HUDEP-2 (cell line): ENCODE results near the gene NUAK1.

Experiments
- DNase-seq, 76 experiments: peaks; one replicate each; lab custom pipeline; 2025; ENCODE audit not compliant: unreplicated experiment in 76 of 76; lab: John Stamatoyannopoulos, UW

The NUAK1 gene

GRCh38 chr12:106113824-106114446 lies 24.8 kb downstream of the NUAK1 start:
- DNase-seq = no peak

DNA sequence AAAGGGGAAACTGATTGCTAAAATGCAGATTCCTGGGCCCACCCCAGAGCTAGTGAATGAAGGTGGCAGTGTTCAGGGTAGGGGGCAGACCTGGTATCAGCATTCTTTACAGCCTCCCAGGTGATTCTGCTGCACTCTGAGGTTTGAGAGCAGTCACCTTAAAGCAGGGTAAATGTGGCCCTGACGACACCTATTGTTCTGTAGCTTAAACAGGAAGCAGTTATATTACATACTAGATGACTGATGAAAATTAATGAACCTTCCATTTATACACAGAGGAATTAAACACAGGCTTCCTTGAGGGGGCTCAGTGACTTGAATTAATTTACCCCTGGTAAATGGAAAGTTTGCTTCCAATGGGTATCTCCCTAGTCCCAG lies 25.3 kb downstream of the NUAK1 start:
- no peak for DNase-seq

- DNase-seq = peak in 5 of 76 experiments; percentile 10 to 48 (median 31)
Observed at GRCh38 chr12:106113042-106113441, 25.7 kb downstream of the NUAK1 start.

DNA sequence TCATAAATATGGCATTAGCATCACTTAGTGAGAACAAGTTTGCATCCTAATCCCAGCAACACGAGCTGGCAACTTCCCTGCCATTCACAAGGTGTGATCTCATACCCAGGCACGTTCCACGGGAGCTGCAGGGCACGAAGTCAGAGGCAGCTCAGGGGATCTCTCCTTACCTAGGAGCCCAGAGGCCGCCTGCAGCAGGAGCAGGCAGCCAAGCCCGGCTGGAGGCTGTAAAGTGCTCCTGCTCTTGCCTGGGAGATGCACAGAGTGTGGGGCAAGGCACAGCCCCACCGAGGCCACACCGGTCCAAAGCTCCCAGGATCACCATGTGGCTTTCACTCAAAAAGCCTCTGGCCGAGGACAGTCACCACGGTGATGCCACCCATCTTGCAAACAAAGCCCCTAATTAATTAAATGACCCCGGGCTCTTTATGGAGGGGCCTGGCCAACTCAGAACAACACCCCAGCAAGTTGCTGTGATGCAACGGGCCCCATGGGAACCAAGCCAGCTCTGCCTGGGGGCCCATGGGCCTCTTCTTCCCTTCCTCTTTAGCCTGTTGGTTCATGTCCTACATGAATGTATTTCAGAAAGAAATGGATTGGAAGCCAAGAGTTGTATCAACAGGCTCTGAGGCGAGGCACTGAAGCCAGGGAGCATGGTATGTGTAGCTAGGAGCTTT lies 26.5 kb downstream of the NUAK1 start:
- DNase-seq = no peak

GRCh38 chr12:106110626-106111300 lies 28.0 kb downstream of the NUAK1 start:
- no peak for DNase-seq

GRCh38 chr12:106109168-106109910 lies 29.4 kb downstream of the NUAK1 start:
- DNase-seq = no peak

- no peak for DNase-seq
Observed at GRCh38 chr12:106108185-106108835, 30.4 kb downstream of the NUAK1 start.

DNA sequence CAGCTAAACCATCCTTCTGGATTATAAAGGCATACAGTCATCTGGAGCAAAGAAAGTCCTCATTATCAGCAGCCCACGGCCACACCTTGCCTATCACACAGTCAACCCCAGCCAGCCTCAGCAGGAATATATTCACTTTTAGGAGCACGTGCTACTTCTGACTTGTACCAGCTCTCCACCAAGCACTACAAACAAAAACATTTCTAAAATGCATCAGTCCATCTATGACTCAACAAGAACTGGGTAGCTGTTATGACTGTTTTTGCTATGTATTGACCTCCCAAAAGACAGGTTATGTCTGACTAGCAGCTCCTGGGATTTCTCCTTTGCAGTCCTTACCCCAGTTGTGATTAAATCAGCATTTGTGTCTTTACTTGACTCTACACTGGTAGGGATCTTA lies 31.2 kb downstream of the NUAK1 start:
- no peak for DNase-seq

- no peak for DNase-seq
Observed at GRCh38 chr12:106106892-106107291, 31.9 kb downstream of the NUAK1 start.

- DNase-seq = no peak
Observed at GRCh38 chr12:106106061-106106566, 32.6 kb downstream of the NUAK1 start.

DNA sequence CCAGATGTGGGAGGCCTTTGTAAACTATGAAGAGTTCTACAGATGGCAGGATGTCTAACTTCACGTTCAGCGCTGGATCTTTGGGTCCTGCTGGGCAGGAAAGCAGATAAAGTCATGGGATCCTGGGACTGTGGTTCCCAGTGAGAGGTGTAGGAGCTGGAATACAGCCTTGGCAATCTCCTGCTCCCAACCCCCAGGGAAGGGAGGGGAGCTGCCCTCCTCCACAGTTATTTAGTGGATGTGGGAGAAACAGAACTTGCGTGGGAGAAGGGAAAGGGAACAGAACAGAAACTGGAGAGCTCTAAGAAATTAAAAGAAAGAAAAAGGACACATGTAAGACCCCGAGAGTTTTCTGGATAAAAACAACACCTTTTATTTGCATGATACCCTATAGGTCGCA lies 37.0 kb downstream of the NUAK1 start:
- DNase-seq = no peak

- no peak for DNase-seq
Observed at GRCh38 chr12:106098691-106099200, 40.0 kb downstream of the NUAK1 start.

- no peak for DNase-seq
Observed at GRCh38 chr12:106097011-106097410, 41.7 kb downstream of the NUAK1 start.

DNA sequence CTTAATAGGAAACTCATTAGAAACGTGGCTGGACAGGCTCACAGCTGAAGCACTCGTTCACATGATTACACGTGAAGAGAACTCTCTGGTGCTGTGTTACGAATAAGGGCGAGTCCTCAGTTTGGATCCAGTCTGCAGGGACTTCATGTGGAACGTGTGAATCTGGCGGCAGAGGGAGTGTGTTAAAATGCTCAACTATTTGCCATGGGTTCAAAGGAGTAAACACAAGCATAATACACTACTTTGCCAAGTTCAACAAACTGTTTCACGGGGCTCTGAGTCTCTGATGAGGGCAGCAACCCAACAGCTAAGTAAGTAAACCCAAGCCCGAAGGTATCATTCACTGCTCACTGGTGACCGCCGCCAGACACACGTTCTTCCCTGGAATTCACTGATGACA lies 42.4 kb downstream of the NUAK1 start:
- DNase-seq = no peak

GRCh38 chr12:106094304-106094703 lies 44.5 kb downstream of the NUAK1 start:
- no peak for DNase-seq

DNA sequence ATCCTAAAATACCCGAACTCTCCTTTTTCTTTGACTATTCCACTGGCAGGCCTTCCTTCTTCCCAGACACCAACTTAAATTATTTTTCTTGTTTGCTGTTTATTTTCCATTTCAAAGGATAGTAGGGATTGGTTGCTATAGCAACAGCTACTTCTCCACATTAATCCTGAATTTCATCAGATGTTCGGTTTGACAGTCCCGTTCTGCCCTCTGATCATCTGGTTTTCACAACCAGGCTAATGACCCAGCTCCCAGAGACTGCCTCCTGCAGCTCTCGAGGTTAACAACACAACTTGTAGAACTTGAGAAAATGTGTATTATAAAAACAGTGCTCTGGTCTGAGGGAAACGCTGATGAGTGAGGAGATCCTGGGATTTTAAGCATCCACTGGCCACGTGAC lies 45.5 kb downstream of the NUAK1 start:
- no peak for DNase-seq

- DNase-seq = no peak
Observed at GRCh38 chr12:106091446-106091820, 47.3 kb downstream of the NUAK1 start.

GRCh38 chr12:106090591-106091445 lies 47.9 kb downstream of the NUAK1 start:
- no peak for DNase-seq

DNA sequence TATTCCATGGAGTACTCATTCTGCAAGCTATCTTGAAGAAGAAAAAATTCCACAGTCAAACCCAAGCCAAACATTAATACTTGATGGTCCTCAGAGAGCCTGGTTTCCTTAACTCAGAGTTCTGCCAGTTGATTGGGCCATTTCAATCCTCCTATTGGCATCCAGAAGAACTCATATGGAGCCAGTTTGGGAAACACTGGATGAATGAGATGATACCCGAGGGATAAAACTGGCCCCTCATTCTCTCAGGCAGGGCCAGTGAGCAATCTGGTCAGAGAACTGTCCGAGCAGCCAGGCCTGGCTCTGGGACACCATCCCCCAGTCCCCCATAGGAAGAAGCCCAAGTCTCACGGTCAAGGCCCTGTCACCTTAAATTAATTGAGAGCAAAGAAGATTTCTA lies 48.8 kb downstream of the NUAK1 start:
- DNase-seq = no peak
